Measurements from ENCODE around the gene ZNHIT6. TPM values are rescaled to one million over a fixed set of nuclear protein-coding genes. Genes with fewer than 3 reads are reported as not detected.
"Not testable (repeated sequence)": the region's sequence is repeated elsewhere in the genome, so short reads cannot be mapped to it uniquely, and the experiment has no call there.

The ZNHIT6 gene
- 13.3 TPM for total RNA-seq
- long read RNA-seq, transcript ZNHIT6-201 (10 exons, 2,797 nt): major isoform, 7 of 13 reads
- long read RNA-seq, partial matches to known transcripts: 1 of 13 reads
- long read RNA-seq, other reads (novel, unspliced or antisense): 5 of 13 reads

- peak; percentile 91 for DNase-seq (ENCODE audit: low spot score)
- intact Hi-C loops (cut with DNase I): loop anchor here (5.0 to 10.0 kb wide), 2 partner anchors 126 to 177 kb away; partner anchors contain the start of gene CCN1
Observed at GRCh38 chr1:85707990-85708828, at the start of gene ZNHIT6. ZNHIT6 (minus strand) TSS chr1:85708433; CDS start chr1:85708284, 149 bp downstream.

- intact Hi-C loops (cut with DNase I): no loop called here
- no peak for DNase-seq (ENCODE audit: low spot score)
Observed at GRCh38 chr1:85756864-85757263, 48.6 kb upstream of the ZNHIT6 start.

DNA sequence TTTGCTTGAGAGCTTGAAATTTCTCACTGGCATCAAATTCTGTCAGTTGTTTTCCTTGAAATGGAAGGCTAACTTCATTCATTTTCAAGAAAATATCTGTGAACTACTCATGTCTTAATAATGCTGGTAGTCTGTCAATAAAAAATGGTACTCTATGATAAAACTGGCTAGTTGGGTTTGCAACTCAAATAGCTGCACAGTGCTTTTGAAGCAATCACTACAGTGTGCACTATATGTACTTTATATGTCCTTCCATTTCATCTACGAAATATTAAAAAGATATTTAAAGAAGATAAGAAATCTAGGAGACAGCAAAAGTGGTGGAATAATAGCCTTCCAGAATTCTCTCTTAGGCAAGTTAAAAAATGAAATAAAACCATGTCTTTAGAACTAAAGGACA is 39.9 kb upstream of the ZNHIT6 start:
- intact Hi-C loops (cut with DNase I): no loop called here
- no peak for DNase-seq (ENCODE audit: low spot score)

DNA sequence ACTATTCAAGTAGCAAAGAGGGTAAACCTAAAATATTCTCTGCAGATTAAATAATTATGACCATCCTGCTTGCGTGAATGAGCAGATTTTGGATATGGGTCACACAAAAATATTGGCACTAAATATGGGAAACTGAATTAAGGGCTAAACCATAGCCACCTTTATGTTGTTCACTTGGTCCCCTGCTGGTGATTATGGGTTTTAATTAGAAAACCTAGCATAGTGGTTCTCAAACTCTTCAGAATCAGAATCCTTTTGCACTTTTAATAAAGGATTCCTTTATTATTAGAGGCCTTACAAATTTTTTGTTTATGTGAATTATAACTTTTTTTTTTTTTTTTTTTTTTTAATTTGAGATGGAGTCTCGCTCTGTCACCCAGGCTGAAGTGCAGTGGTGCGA is 38.5 kb upstream of the ZNHIT6 start:
- no peak for DNase-seq (ENCODE audit: low spot score)
- intact Hi-C loops (cut with DNase I): no loop called here

DNA sequence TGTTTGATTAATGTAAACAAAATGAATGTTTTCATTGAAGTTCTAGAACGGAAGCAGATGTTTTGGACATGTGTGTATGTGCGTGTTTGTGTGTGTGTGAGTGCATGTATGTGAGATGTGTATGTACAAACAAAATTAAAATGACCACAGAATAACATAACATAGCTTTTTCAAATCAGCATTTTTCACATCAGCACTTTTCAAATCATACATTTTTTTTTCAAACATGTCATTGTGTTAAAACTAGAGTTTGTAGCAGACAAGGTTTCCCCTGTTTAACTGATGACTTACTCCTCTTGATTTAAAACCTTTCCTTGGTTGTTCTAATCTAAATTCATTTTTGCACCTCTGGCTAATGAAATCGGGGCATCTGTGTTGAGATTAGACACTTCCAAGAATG is 35.6 kb upstream of the ZNHIT6 start:
- intact Hi-C loops (cut with DNase I): no loop called here
- DNase-seq (ENCODE audit: low spot score): no peak

GRCh38 chr1:85734931-85735330 is 26.7 kb upstream of the ZNHIT6 start:
- intact Hi-C loops (cut with DNase I): no loop called here

DNA sequence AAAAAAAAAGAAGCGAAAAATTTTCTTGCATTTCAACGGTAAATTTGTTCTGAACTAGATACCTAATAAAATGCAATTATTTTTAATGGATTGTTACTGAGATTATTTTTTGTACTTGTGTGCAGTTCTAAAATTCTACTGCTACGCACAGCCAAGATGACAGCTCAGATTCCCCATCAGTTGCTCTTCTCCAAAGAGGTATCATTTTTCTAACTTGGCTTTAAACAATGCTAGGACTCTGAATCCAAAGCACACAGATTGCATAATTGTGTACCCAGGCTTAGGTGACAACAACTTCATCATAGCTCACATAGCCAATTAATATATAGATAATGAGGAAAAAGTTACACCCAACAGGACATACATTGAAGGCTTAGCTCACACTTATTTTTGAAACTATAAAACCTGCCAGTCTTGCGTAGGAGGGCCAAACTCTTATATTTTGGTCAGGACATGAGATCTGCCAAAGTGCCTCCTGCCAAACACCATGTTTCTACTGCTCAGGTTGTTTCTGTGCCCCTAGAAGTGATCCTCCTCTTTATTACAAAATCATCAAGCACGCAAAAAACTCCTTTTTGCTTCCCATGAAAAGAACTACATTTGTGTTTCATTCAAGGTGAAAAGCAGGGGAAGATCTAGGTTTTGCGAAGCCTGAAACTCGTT is 10.6 kb upstream of the ZNHIT6 start:
- DNase-seq (ENCODE audit: low spot score): no peak
- intact Hi-C loops (cut with DNase I): no loop called here

More at GRCh38 chr1:85734931-85735330, 26.7 kb upstream of the ZNHIT6 start:
- DNase-seq (ENCODE audit: low spot score): no peak

DNA sequence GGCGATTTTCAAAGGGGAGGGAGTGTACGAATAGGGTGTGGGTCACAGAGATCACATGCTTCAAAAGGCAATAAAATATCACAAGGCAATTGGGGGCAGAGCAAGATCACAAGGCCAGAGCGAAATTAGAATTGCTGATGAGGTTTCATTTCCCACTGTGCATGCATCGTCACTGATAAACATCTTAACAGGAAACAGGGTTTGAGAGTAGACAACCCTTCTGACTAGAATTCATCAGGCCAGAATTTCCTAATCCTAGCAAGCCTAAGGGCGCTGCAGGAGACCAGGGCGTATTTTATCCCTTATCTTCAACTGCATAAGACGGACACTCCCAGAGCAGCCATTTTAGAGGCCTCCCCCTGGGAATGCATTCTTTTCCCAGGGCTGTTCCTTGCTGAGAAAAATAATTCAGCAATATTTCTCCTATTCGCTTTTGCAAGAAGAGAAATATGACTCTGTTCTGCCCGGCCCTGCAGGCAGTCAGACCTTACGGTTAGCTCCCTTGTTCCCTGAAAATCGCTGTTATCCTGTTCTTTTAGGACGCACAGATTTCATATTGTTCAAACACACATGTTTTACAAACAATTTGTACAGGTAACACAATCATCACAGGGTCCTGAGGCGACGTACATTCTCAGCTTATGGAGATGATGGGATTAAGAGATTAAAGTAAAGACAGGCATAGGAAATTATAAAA is 6.3 kb upstream of the ZNHIT6 start:
- DNase-seq (ENCODE audit: low spot score); intact Hi-C loops (cut with DNase I): not testable (repeated sequence)

GRCh38 chr1:85708829-85709227 is 595 bp upstream of the ZNHIT6 start:
- intact Hi-C loops (cut with DNase I): loop anchor here (5.0 to 10.0 kb wide), 2 partner anchors 127 to 176 kb away; partner anchors contain the start of gene CCN1
- DNase-seq (ENCODE audit: low spot score): no peak

- no peak for DNase-seq (ENCODE audit: low spot score)
- intact Hi-C loops (cut with DNase I): loop anchor here (5.0 to 10.0 kb wide), 2 partner anchors 125 to 177 kb away; partner anchors contain the start of gene CCN1
Observed at GRCh38 chr1:85707267-85707989, 805 bp downstream of the ZNHIT6 start.

DNA sequence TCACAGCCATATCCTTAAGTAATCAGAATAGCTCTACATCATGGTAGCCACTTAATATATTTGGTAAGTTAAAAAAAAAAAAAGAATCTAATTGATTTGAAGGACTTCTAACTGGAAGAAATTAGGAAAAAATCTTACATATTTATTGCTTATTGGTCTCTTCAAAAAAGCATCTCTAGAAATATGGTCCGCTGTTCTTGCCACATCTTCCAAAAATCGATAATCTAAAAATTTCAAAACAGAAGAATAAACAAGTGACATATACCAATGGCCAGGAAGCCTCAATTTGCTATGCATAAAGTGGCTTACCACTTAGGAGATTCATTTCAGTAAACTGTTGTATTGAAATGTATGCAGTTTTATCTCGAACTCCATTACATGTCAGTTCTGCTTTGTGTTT is 2.3 kb downstream of the ZNHIT6 start:
- DNase-seq (ENCODE audit: low spot score): no peak
- intact Hi-C loops (cut with DNase I): loop anchor here (5.0 to 10.0 kb wide), 2 partner anchors 124 to 179 kb away; partner anchors contain the start of gene CCN1

DNA sequence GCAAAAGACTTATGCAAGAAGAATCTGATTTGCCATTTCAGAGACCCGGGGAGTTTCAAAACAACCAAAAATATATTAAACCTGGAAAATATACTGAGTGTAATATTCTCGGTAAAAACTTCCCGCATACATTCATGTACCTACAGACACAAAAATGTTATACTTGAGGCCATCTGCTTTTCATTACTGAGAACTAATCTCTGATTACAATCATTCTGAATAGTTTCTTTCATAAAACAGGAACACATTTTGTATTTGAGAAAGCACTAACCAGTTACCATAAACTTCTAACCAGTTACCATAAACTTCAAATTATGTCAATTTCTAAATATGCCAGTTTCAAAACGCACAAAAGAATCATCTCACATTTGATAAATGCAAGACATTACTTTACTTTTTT is 7.8 kb downstream of the ZNHIT6 start:
- intact Hi-C loops (cut with DNase I): loop anchor here (10.0 kb wide), 1 partner anchor 184 kb away; no protein-coding TSS in a partner anchor
- DNase-seq (ENCODE audit: low spot score): no peak

GRCh38 chr1:85697895-85698294 is 10.3 kb downstream of the ZNHIT6 start:
- intact Hi-C loops (cut with DNase I): loop anchor here (10.0 kb wide), 1 partner anchor 193 kb away; no protein-coding TSS in a partner anchor
- DNase-seq (ENCODE audit: low spot score): no peak

DNA sequence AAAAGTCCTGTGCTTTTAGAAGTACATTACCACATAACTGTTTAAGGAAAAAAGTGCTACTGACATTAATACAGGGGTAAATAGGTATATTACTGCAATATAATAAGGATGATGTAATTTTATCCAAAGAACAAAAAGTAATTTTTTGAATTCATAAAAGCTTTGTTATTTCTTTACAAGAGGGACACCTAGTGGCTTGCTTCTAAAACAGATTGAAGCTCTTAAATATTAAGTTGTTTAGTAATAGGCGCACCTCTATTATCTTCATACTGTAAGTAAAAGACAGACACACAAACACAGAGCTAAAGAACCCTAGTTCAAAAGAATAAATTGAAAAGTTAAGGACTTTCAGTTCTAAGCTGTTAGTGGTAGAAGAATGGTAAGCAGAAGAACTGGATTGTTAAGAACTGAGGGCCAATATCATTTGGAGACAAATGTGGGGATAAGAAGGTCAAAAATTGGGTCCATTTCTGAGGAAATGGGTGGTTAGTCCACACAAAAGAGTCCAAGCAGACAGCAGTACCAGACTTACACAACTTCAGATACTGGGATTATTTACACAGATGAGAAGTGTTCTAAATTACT is 15.4 kb downstream of the ZNHIT6 start:
- intact Hi-C loops (cut with DNase I): loop anchor here (1.0 to 10.0 kb wide), 3 partner anchors 111 to 385 kb away; partner anchors contain the start of gene CCN1

DNA sequence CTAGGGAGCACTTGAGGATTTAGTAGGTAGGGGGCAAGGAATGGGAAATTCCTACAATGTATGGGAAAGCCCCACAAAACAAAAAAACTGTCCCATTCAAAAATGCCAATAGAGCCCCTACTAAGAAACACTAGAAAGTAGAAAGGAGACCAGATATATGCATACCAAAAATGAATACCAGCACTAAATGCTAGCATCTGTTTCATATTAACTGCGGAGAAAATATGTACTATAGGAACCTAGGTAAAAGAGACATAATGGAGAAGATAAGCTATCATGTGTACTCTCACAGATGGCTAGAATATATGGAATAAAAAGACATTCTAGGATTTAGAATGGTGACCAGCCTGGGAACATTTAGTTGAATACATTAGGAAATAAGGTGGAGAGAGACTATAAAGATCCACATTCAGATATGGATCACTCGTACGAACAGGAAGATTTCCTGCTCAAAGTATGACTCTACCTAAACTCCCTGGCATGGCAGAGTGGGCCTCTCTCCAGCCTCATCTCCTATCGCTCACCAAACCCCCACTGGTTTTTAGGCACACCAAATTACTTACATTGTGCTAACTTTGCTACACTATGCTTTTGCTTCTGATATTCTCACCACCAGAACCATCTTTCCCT is 18.3 kb downstream of the ZNHIT6 start:
- DNase-seq (ENCODE audit: low spot score): no peak

More for the DNA sequence above, 15.4 kb downstream of the ZNHIT6 start:
- no peak for DNase-seq (ENCODE audit: low spot score)

DNA sequence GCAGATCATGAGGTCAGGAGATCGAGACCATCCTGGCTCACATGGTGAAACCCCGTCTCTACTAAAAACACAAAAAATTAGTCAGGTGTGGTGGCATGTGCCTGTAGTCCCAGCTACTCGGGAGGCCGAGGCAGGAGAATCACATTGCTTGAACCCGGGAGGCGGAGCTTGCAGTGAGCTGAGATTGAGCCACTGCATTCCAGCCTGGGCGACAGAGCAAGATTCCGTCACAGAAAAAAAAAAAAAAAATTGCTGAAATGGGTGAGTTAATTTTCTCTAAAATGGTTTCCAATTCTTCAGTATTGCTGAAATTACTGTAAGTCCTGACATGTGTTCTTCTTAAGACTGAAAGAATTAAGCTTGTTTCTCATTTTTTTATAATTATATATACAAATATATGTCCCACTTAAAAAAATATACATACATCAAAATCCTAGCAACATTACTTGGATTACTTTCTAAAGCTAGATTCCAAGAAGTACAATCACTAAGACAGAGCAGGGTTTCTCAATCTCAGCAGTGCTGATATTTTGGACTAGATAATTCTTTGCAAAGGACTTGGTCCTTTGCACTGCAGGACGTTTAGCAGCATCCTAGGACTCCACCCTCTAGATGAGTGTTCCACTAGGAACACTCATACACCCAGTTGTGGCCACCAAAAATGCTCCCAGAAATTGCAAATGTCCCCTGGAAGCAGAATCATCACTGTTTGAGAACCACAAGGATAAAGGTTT is 24.8 kb downstream of the ZNHIT6 start:
- intact Hi-C loops (cut with DNase I): no loop called here

More for the DNA sequence above, 18.3 kb downstream of the ZNHIT6 start:
- intact Hi-C loops (cut with DNase I): loop anchor here (5.0 to 10.0 kb wide), 2 partner anchors 108 to 185 kb away; partner anchors contain the start of gene CCN1

DNA sequence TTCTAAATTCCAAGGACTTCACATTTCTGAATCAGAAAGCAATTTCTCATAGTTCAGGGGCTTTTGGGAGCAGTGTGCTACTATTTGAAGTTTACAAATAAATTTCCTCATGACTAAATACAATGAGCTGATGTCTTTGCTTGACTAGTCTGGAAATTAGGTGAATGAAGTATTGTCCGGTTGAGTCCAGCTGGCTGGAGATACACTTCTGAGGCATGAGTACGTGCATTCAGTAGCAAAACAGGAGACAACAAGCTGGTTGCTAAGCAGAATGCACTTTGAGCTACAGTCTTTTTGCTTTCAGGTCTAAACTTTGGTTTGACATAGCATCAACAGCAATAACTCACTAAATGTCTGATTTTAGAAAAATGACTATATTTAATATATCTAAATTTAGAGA is 27.1 kb downstream of the ZNHIT6 start:
- no peak for DNase-seq (ENCODE audit: low spot score)
- intact Hi-C loops (cut with DNase I): no loop called here

More for the DNA sequence above, 24.8 kb downstream of the ZNHIT6 start:
- no peak for DNase-seq (ENCODE audit: low spot score)

Measured in cardiac septum (tissue), 1 donor.